NCI-H2081 treated with DMSO at 0.1 percent for 48 hours (cell line): ENCODE data around the gene LAMA5.

ENCODE experiments used
- DNase-seq: peaks from one replicate; lab custom pipeline; 2025; lab: John Stamatoyannopoulos, UW

Gene LAMA5

GRCh38 chr20:62300319-62300718 is 66.8 kb downstream of the LAMA5 start:
- no peak for DNase-seq

GRCh38 chr20:62299666-62300236 is 67.4 kb downstream of the LAMA5 start:
- no peak for DNase-seq

DNA sequence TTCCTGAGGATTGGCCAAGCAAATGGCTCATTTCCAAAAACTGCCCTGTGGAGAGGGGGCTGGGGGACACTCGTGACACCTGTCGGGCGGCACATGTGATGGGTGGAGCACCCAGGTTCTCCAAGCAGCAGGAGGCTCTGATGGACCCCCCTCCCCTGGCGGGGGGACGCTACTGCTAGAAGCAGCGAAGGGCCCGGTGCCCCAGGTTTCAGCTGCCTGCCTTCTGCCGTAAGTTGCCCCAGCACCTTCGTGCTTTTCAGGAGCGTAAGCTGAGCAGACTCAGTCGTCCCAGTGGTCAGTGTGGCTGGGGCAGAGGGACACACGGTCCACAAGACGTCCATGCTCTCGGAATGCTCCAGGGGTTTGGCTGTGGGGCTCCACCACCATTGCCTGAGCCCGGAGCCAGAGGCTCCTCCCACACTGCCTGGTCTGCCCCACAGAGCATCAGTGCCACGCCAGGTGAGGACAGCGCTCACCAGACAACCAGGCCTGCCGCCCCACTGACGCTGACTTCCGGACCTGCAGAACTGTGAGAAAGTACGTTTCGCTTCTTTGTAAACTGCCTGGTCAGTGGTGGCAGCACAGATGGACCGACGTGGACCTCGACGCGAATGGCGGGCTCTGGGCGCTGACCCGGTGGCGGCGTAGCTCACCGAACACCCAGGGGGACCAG is 68.4 kb downstream of the LAMA5 start:
- DNase-seq = no peak

- no peak for DNase-seq
These were observed 69.5 kb downstream of the LAMA5 start for GRCh38 chr20:62297449-62298227.

DNA sequence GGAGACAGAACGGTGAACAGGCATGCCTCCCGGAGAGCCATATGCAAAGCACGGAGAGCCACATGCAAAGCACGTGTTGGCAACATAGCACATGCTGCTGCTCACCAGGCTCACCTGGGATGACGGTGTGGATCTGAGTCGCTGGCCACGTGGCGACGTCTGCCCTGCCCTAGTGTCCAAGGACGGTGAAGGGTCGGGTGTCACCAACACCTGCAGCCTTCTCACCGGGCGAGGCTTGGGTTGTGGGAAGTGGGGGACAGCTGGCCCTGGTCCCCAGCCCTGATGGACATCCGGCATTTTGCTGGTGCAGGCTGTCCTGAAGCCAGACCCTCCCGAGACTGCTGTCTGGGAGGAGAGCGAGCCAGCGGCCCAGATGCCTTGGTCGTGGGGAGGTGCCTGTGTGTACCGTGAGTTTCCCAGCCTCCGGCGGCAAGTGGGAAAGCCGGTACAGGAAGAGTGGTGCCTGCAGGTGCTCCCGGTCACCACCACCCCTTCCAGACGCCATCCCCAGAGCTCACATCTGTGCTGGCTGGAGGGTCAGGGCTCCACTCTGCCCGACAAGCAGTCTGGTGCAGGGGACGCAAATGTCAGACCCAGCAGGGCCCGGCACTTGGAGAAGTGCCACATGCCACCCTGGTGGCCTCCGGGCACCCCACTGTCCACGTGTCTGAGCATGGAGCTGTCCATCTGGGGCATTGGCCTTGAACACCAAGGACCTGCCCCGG is 70.2 kb downstream of the LAMA5 start:
- DNase-seq = no peak

- DNase-seq = no peak
These were observed 72.6 kb downstream of the LAMA5 start for GRCh38 chr20:62294516-62294915.

DNA sequence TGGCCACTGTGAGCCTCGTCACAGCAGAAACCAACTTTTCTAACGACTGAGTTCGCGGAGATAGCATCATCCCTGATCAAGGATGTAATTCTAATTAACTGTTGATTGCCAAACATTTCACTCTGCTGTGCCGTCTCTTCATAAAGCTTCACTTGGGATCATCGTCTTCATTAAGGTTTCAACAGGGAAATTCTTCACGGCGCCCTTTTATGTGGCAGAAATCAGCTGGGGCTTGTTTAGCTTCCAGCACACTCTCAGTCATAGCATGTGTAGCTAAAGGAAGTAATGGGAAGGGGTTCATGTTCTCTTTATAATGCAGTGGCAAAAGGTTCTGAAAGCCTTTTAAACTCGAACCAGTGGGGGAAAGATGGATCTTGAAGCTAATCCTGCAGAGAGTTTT is 73.2 kb downstream of the LAMA5 start:
- no peak for DNase-seq

GRCh38 chr20:62293111-62293784 is 73.9 kb downstream of the LAMA5 start:
- no peak for DNase-seq

- no peak for DNase-seq
These were observed 75.0 kb downstream of the LAMA5 start for GRCh38 chr20:62292108-62292507.

GRCh38 chr20:62291251-62292066 is 75.7 kb downstream of the LAMA5 start:
- no peak for DNase-seq

GRCh38 chr20:62289898-62290297 is 77.2 kb downstream of the LAMA5 start:
- no peak for DNase-seq

DNA sequence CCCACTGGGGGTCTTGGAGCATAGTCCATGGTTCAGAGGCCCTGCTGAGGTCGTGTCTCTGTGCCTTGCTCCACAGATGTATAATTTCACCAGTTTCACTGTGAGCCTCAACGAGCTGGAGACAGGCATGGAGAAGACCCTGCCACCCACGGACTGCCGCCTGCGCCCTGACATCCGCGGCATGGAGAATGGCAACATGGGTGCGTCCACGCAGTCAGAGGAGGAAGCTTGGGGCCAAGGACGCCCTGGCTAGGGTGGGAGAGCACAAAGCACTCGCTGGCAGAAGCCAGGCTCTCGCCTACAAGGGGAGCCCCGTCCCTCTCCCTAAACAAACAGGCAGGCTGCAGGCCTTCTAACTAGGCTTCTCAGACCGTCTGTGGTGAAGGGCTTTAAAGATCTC is 78.0 kb downstream of the LAMA5 start:
- no peak for DNase-seq

- no peak for DNase-seq
These were observed 78.5 kb downstream of the LAMA5 start for GRCh38 chr20:62288535-62289105.

DNA sequence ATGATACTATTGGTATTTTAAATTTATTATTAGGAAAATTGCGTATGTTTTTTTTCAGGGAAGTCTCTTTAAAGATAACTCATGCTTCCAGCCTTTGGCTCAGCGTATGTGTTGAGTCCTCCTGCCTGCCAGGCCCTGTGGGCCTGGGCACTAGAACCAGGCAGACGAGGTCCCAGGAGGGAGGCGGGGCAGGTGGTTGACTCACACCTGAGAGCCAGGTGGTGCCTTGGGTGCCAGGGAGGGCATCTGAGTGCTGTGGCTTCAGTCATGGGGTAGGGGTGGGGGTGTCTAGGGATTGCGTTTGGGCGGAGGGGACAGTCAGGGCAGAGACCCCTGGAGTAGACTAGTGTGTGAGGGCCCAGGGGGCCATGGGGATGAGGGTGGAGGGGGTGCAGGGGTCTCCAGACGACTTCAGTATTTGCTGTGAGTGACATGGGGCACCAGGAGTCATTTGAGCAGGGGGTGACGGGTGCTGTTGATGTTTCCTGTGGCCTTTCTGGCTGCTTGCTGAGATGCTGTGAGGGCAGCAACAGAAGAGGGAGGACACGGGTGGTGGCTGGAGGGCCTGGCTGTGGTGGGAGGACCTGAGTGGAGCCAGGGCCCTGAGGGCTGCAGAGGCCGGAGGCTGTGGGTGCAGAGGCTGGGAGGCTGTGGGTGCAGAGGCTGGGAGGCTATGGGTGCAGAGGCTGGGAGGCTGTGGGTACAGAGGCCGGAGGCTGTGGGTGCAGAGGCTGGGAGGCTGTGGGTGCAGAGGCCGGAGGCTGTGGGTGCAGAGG is 79.2 kb downstream of the LAMA5 start:
- DNase-seq = no peak

- no peak for DNase-seq
These were observed 80.0 kb downstream of the LAMA5 start for GRCh38 chr20:62287129-62287528.

DNA sequence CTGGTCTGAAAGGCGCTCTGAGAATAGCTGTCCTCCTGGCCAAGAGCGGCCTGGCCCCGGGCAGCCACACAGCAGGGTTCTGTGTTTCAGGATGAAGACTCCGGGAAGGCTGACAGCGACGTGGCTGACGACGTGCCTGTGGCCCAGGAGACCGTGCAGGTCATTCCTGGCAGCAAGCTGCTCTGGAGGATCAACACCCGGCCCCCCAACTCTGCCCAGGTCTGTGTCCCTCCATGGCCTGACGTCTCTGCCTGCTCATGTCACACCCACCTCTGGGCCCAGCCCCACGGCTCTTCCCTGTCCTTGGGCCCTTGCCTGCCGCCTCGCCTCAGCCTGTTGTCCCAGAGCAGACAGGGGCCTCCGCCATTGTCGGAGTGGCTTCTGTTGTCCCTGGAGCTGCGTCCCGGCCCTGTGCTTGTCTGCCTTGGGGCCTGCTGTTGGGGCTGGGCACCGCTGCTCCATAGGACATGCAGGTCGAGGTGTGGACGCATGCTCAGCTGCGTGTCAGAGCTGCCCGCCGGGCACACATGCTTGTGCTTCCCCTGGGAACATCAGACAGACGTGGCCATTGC is 80.5 kb downstream of the LAMA5 start:
- DNase-seq = no peak

- DNase-seq = no peak
These were observed 81.4 kb downstream of the LAMA5 start for GRCh38 chr20:62285722-62286121.

- DNase-seq = no peak
These were observed 82.0 kb downstream of the LAMA5 start for GRCh38 chr20:62285151-62285550.

DNA sequence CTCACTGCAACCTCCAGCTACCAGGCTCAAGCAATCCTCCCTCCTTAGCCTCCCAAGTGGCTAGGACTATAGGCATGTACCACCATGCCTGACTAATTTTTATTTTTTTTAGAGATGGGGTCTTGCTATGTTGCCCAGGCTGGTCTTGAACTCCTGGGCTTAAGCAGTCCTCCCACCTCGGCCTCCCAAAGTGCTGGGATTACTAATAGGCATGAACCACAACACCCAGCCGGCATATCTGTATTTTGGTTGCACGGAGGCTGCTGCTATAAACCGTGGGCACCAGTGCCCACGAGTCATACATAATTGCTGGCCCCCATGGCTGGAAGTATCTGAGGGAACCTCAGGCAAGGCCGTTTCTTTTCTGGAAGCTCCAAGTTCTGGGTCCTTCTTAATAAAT is 82.7 kb downstream of the LAMA5 start:
- DNase-seq = no peak
